ENCODE measurements around the gene WIZ.
A peak's percentile ranks its signal among the peaks of the same experiment; 100 is the strongest.

- TF ChIP-seq POLR2A (IDR thresholded peaks at IDR 0.05): peak; percentile 80 to 83
- TF ChIP-seq, protein P1, sequence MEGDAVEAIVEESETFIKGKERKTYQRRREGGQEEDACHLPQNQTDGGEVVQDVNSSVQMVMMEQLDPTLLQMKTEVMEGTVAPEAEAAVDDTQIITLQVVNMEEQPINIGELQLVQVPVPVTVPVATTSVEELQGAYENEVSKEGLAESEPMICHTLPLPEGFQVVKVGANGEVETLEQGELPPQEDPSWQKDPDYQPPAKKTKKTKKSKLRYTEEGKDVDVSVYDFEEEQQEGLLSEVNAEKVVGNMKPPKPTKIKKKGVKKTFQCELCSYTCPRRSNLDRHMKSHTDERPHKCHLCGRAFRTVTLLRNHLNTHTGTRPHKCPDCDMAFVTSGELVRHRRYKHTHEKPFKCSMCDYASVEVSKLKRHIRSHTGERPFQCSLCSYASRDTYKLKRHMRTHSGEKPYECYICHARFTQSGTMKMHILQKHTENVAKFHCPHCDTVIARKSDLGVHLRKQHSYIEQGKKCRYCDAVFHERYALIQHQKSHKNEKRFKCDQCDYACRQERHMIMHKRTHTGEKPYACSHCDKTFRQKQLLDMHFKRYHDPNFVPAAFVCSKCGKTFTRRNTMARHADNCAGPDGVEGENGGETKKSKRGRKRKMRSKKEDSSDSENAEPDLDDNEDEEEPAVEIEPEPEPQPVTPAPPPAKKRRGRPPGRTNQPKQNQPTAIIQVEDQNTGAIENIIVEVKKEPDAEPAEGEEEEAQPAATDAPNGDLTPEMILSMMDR (IDR thresholded peaks at IDR 0.05): no peak
- TF ChIP-seq EP300 (IDR thresholded peaks at IDR 0.05): no peak
- TF ChIP-seq POLR2AphosphoS5 (IDR thresholded peaks at IDR 0.05): peak; percentile 97
Measured at GRCh38 chr19:15379083-15379998, 70.4 kb downstream of the WIZ start, which contains the start of gene AKAP8.

Data from gastroesophageal sphincter (tissue), 3 donors.